Prostate gland (tissue), 2 donors: ENCODE measurements around the gene HEBP2.

Experiments used
- POLR2A ChIP-seq: fragments of 450-650 bp; IDR thresholded peaks from one replicate; pipeline ENCODE4 v1.6.1; 2016; ENCODE audit warnings: antibody characterized with exemption, mild to moderate bottlenecking
- POLR2AphosphoS5 ChIP-seq: sonication (generic); formaldehyde crosslinking; IDR thresholded peaks from one replicate; pipeline ENCODE4 v1.6.1; 2017; ENCODE audit warnings: antibody characterized with exemption
- TF ChIP-seq, protein P1 (sequence below), 4 experiments: fragments of 200-600 bp in 2 of 4; fragments of 450-650 bp in 2 of 4; sonication (generic) in 2 of 4; IDR thresholded peaks; 1 replicate in 3 of 4; 2 replicates in 1 of 4; pipeline ENCODE4 v1.5.1; 2016 to 2019; ENCODE audit warnings: antibody characterized with exemption in 4 of 4, mild to moderate bottlenecking in 2 of 4, moderate library complexity in 2 of 4

- TF ChIP-seq, protein P1, sequence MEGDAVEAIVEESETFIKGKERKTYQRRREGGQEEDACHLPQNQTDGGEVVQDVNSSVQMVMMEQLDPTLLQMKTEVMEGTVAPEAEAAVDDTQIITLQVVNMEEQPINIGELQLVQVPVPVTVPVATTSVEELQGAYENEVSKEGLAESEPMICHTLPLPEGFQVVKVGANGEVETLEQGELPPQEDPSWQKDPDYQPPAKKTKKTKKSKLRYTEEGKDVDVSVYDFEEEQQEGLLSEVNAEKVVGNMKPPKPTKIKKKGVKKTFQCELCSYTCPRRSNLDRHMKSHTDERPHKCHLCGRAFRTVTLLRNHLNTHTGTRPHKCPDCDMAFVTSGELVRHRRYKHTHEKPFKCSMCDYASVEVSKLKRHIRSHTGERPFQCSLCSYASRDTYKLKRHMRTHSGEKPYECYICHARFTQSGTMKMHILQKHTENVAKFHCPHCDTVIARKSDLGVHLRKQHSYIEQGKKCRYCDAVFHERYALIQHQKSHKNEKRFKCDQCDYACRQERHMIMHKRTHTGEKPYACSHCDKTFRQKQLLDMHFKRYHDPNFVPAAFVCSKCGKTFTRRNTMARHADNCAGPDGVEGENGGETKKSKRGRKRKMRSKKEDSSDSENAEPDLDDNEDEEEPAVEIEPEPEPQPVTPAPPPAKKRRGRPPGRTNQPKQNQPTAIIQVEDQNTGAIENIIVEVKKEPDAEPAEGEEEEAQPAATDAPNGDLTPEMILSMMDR (IDR thresholded peaks at IDR 0.05): no peak
- TF ChIP-seq POLR2A (no peak), POLR2AphosphoS5 (no peak)
These were observed 30.1 kb downstream of the HEBP2 start for GRCh38 chr6:138434096-138434495.
